Measurements from ENCODE around the gene SMIM13.

SMIM13 gene

GRCh38 chr6:11093626-11094410 lies at the start of gene SMIM13:
Gene SMIM13 (plus strand): TSS chr6:11093834. CDS start chr6:11094314, 480 bp downstream.
- peak; percentile 98 for DNase-seq (ENCODE audit: low spot score)

- no peak for DNase-seq (ENCODE audit: low spot score)
Measured at GRCh38 chr6:11043961-11044711, 49.5 kb upstream of the SMIM13 start, which contains the start of gene ELOVL2. Gene ELOVL2 (minus strand): TSS chr6:11044305. CDS start chr6:11044230, 75 bp downstream.

GRCh38 chr6:11044712-11045167 lies 48.9 kb upstream of the SMIM13 start:
- DNase-seq (ENCODE audit: low spot score): no peak

- DNase-seq (ENCODE audit: low spot score): no peak
Measured at GRCh38 chr6:11050731-11051130, 42.9 kb upstream of the SMIM13 start.

GRCh38 chr6:11053307-11053706 lies 40.3 kb upstream of the SMIM13 start:
- DNase-seq (ENCODE audit: low spot score): no peak

- DNase-seq (ENCODE audit: low spot score): no peak
Measured at GRCh38 chr6:11054722-11055121, 38.9 kb upstream of the SMIM13 start.

GRCh38 chr6:11055127-11055627 lies 38.5 kb upstream of the SMIM13 start:
- DNase-seq (ENCODE audit: low spot score): no peak

- DNase-seq (ENCODE audit: low spot score): no peak
Measured at GRCh38 chr6:11056871-11057270, 36.8 kb upstream of the SMIM13 start.

- DNase-seq (ENCODE audit: low spot score): no peak
Measured at GRCh38 chr6:11058406-11058805, 35.2 kb upstream of the SMIM13 start.

- no peak for DNase-seq (ENCODE audit: low spot score)
Measured at GRCh38 chr6:11062083-11062482, 31.6 kb upstream of the SMIM13 start.

- DNase-seq (ENCODE audit: low spot score): no peak
Measured at GRCh38 chr6:11062715-11063114, 30.9 kb upstream of the SMIM13 start.

- no peak for DNase-seq (ENCODE audit: low spot score)
Measured at GRCh38 chr6:11064836-11065235, 28.8 kb upstream of the SMIM13 start.

- no peak for DNase-seq (ENCODE audit: low spot score)
Measured at GRCh38 chr6:11065436-11066202, 28.0 kb upstream of the SMIM13 start.

- no peak for DNase-seq (ENCODE audit: low spot score)
Measured at GRCh38 chr6:11066505-11067347, 26.9 kb upstream of the SMIM13 start.

GRCh38 chr6:11067348-11067747 lies 26.3 kb upstream of the SMIM13 start:
- DNase-seq (ENCODE audit: low spot score): no peak

- DNase-seq (ENCODE audit: low spot score): no peak
Measured at GRCh38 chr6:11069760-11070159, 23.9 kb upstream of the SMIM13 start.

GRCh38 chr6:11072101-11072500 lies 21.5 kb upstream of the SMIM13 start:
- no peak for DNase-seq (ENCODE audit: low spot score)

GRCh38 chr6:11076540-11076939 lies 17.1 kb upstream of the SMIM13 start:
- no peak for DNase-seq (ENCODE audit: low spot score)

- no peak for DNase-seq (ENCODE audit: low spot score)
Measured at GRCh38 chr6:11078266-11078665, 15.4 kb upstream of the SMIM13 start.

GRCh38 chr6:11080296-11080695 lies 13.3 kb upstream of the SMIM13 start:
- DNase-seq (ENCODE audit: low spot score): no peak

- DNase-seq (ENCODE audit: low spot score): no peak
Measured at GRCh38 chr6:11083491-11083890, 10.1 kb upstream of the SMIM13 start.

Measured in NAMALWA (cell line).